ENCODE results near the gene SPIN3. TPM values are rescaled to one million over a fixed set of nuclear protein-coding genes. Genes with fewer than 3 reads are reported as not detected.

Gene SPIN3
- total RNA-seq, 1 donor from 2014 or later, result 6.1 TPM

Other genes with a start within 250 kb of the SPIN3 start
- 9.2 TPM for gene SPIN2B, start 126.0 kb upstream of the SPIN3 start, total RNA-seq
- 0.30 TPM for gene SPIN2A, start 141.9 kb upstream of the SPIN3 start, total RNA-seq

All from cardiac septum (tissue), 1 donor.